Hepatic stellate cell (primary cell): ENCODE data around the gene GABRG3.

Experiments
- DNase-seq: peaks from one replicate; pipeline ENCODE4 v3.0.0; 2011; ENCODE audit warnings: low spot score

GABRG3 gene

GRCh38 chr15:27065151-27065550 is 94.2 kb downstream of the GABRG3 start:
- no peak for DNase-seq

GRCh38 chr15:27065785-27066184 is 94.8 kb downstream of the GABRG3 start:
- no peak for DNase-seq

GRCh38 chr15:27066446-27066845 is 95.5 kb downstream of the GABRG3 start:
- DNase-seq, result no peak

GRCh38 chr15:27067175-27067574 is 96.2 kb downstream of the GABRG3 start:
- DNase-seq, result no peak

- no peak for DNase-seq
Observed at GRCh38 chr15:27070841-27071240, 99.9 kb downstream of the GABRG3 start.

- DNase-seq, result no peak
Observed at GRCh38 chr15:27074179-27074578, 103.2 kb downstream of the GABRG3 start.

GRCh38 chr15:27077790-27078189 is 106.8 kb downstream of the GABRG3 start:
- no peak for DNase-seq

- DNase-seq, result no peak
Observed at GRCh38 chr15:27081676-27082418, 110.9 kb downstream of the GABRG3 start.

- DNase-seq, result no peak
Observed at GRCh38 chr15:27082526-27082925, 111.5 kb downstream of the GABRG3 start.

GRCh38 chr15:27084844-27085243 is 113.9 kb downstream of the GABRG3 start:
- no peak for DNase-seq

- DNase-seq, result no peak
Observed at GRCh38 chr15:27086149-27086548, 115.2 kb downstream of the GABRG3 start.

- DNase-seq, result no peak
Observed at GRCh38 chr15:27086805-27087204, 115.8 kb downstream of the GABRG3 start.

GRCh38 chr15:27087651-27088583 is 116.9 kb downstream of the GABRG3 start:
- DNase-seq, result no peak

GRCh38 chr15:27088584-27089232 is 117.7 kb downstream of the GABRG3 start:
- DNase-seq, result no peak

GRCh38 chr15:27089233-27089586 is 118.2 kb downstream of the GABRG3 start:
- no peak for DNase-seq

GRCh38 chr15:27089676-27090075 is 118.7 kb downstream of the GABRG3 start:
- DNase-seq, result no peak

GRCh38 chr15:27091270-27091940 is 120.4 kb downstream of the GABRG3 start:
- no peak for DNase-seq

- DNase-seq, result no peak
Observed at GRCh38 chr15:27092390-27092789, 121.4 kb downstream of the GABRG3 start.

GRCh38 chr15:27094235-27094634 is 123.3 kb downstream of the GABRG3 start:
- no peak for DNase-seq

- DNase-seq, result no peak
Observed at GRCh38 chr15:27095886-27096624, 125.1 kb downstream of the GABRG3 start.

GRCh38 chr15:27097506-27097905 is 126.5 kb downstream of the GABRG3 start:
- DNase-seq, result no peak
